Mesenchymal stem cell (in vitro differentiated cells and primary cell): ENCODE results near the gene CDYL2.
"Not testable (repeated sequence)": the region's sequence is repeated elsewhere in the genome, so short reads cannot be mapped to it uniquely, and the experiment has no call there.

ENCODE experiments used
- DNase-seq: peaks from one replicate; pipeline ENCODE4 v3.0.0-alpha.2; 2013
- H2AFZ ChIP-seq: one replicate; pipeline ENCODE4 v1.6.1; 2013; ENCODE audit warnings: low read depth, mild to moderate bottlenecking, control low read depth, inconsistent platforms, low read length, moderate library complexity
- H2AK5ac ChIP-seq: 2 replicates; pipeline ENCODE4 v1.6.1; 2013; ENCODE audit warnings: low read length, moderate library complexity, mild to moderate bottlenecking, inconsistent platforms; ENCODE audit not compliant: severe bottlenecking
- H2BK120ac ChIP-seq: one replicate; pipeline ENCODE4 v1.6.1; 2013; ENCODE audit warnings: low read depth, mild to moderate bottlenecking, inconsistent platforms, low read length, moderate library complexity
- H2BK12ac ChIP-seq, 2 experiments: one replicate each; pipeline ENCODE4 v1.6.1; 2013; ENCODE audit warnings: inconsistent platforms in 2 of 2, low read length in 2 of 2, mild to moderate bottlenecking in 2 of 2, moderate library complexity in 2 of 2, control low read depth in 1 of 2
- H2BK15ac ChIP-seq: one replicate; pipeline ENCODE4 v1.6.1; 2013; ENCODE audit warnings: mild to moderate bottlenecking, low read depth, inconsistent platforms; ENCODE audit not compliant: poor library complexity, severe bottlenecking
- H2BK5ac ChIP-seq: 2 replicates; pipeline ENCODE4 v1.6.1; 2013; ENCODE audit warnings: low read depth, mild to moderate bottlenecking, low read length, control low read depth, inconsistent platforms; ENCODE audit not compliant: poor library complexity, severe bottlenecking
- H3K14ac ChIP-seq, 2 experiments: one replicate each; pipeline ENCODE4 v1.6.1; 2013; ENCODE audit warnings: inconsistent platforms in 2 of 2, low read length in 2 of 2, control low read depth in 1 of 2, mild to moderate bottlenecking in 1 of 2, moderate library complexity in 1 of 2
- H3K18ac ChIP-seq, 2 experiments: one replicate each; pipeline ENCODE4 v1.6.1; 2013; ENCODE audit warnings: inconsistent platforms in 2 of 2, low read length in 2 of 2, control low read depth in 1 of 2, low read depth in 1 of 2, mild to moderate bottlenecking in 1 of 2
- H3K23ac ChIP-seq, 2 experiments: one replicate each; pipeline ENCODE4 v1.6.1; 2013; ENCODE audit warnings: inconsistent platforms in 2 of 2, low read length in 2 of 2, mild to moderate bottlenecking in 2 of 2, moderate library complexity in 2 of 2, control low read depth in 1 of 2
- H3K27ac ChIP-seq: 2 replicates; pipeline ENCODE4 v1.5.1; 2013; ENCODE audit warnings: mild to moderate bottlenecking, moderate library complexity, low read length, control low read depth, inconsistent platforms; ENCODE audit not compliant: poor library complexity, severe bottlenecking
- H3K27me3 ChIP-seq, 2 experiments: 2 replicates each; pipeline versions ENCODE4 v1.6.1 to v1.7.0; 2013; ENCODE audit warnings: low read length in 2 of 2, mild to moderate bottlenecking in 2 of 2, moderate library complexity in 2 of 2, control low read depth in 1 of 2, inconsistent platforms in 1 of 2; ENCODE audit not compliant: control insufficient read depth in 1 of 2, insufficient read depth in 1 of 2
- H3K36me3 ChIP-seq, 2 experiments: 2 replicates each; pipeline versions ENCODE4 v1.6.1 to v1.7.0; 2013; ENCODE audit warnings: low read length in 2 of 2, control low read depth in 1 of 2, inconsistent platforms in 1 of 2, low read depth in 1 of 2, mild to moderate bottlenecking in 1 of 2; ENCODE audit not compliant: insufficient read depth in 2 of 2, control insufficient read depth in 1 of 2
- H3K4ac ChIP-seq, 2 experiments: one replicate each; pipeline ENCODE4 v1.6.1; 2013; ENCODE audit warnings: inconsistent platforms in 2 of 2, low read length in 2 of 2, mild to moderate bottlenecking in 2 of 2, moderate library complexity in 2 of 2, control low read depth in 1 of 2, low read depth in 1 of 2
- H3K4me1 ChIP-seq: 2 replicates; pipeline ENCODE4 v1.6.1; 2013; ENCODE audit warnings: low read depth, low read length, control low read depth; ENCODE audit not compliant: control insufficient read depth, insufficient read depth
- H3K4me2 ChIP-seq: 2 replicates; pipeline ENCODE4 v1.6.1; 2013; ENCODE audit warnings: low read length, mild to moderate bottlenecking, inconsistent platforms; ENCODE audit not compliant: poor library complexity, severe bottlenecking
- H3K4me3 ChIP-seq, 2 experiments: 2 replicates each; pipeline versions ENCODE4 v1.5.1 to v1.7.0; 2013; ENCODE audit warnings: low read length in 2 of 2, mild to moderate bottlenecking in 2 of 2, control low read depth in 1 of 2, low read depth in 1 of 2; ENCODE audit not compliant: insufficient read depth in 1 of 2
- H3K79me1 ChIP-seq: replicated peaks from 2 replicates; pipeline ENCODE4 v1.6.1; 2013; ENCODE audit warnings: mild to moderate bottlenecking, control low read depth, low read length, inconsistent platforms; ENCODE audit not compliant: poor library complexity, severe bottlenecking
- H3K9ac ChIP-seq: 2 replicates; pipeline ENCODE4 v1.7.0; 2013; ENCODE audit warnings: mild to moderate bottlenecking, low read length, moderate library complexity
- H3K9me3 ChIP-seq: 2 replicates; pipeline ENCODE4 v1.7.0; 2013; ENCODE audit warnings: mild to moderate bottlenecking, low read length; ENCODE audit not compliant: control insufficient read depth
- H4K8ac ChIP-seq: one replicate; pipeline ENCODE4 v1.6.1; 2013; ENCODE audit warnings: inconsistent platforms, mild to moderate bottlenecking, low read length, moderate library complexity
- H4K91ac ChIP-seq: one replicate; pipeline ENCODE4 v1.6.1; 2013; ENCODE audit warnings: mild to moderate bottlenecking, low read length, inconsistent platforms
- WGBS: methylation state at CpG from one replicate; pipeline ENCODE4 v1.1.7; 2013; ENCODE audit warnings: mixed read lengths; 5-methylcytosine and 5-hydroxymethylcytosine counted together

Gene CDYL2

GRCh38 chr16:80735846-80736245, 68.6 kb downstream of the CDYL2 start:
- Histone ChIP-seq H3K14ac (no peak overlapping the region), H3K27me3 (no peaks in the 10 kb centered on the region), H4K8ac (no peak overlapping the region), H3K18ac (no peak overlapping the region), H2BK5ac (no peak overlapping the region), H3K4me3 (no peak overlapping the region), H4K91ac (no peak overlapping the region), H3K9me3 (peaks cover 9% of the 10 kb centered on the region), H2BK120ac (no peak overlapping the region), H2BK12ac (no peak overlapping the region), H2AFZ (no peak overlapping the region), H3K36me3 (no peaks in the 10 kb centered on the region), H3K4ac (no peak overlapping the region), H3K27ac (no peak overlapping the region), H3K79me1 (no peaks in the 10 kb centered on the region), H3K23ac (no peak overlapping the region), H3K4me1 (no peaks in the 10 kb centered on the region), H3K4me2 (no peak overlapping the region), H3K9ac (no peak overlapping the region), H2AK5ac (no peak overlapping the region), H2BK15ac (no peak overlapping the region)
- WGBS, result 68% methylated on average over 4 of the region's 4 CpGs
- DNase-seq, result no peak

GRCh38 chr16:80733407-80733806, 71.0 kb downstream of the CDYL2 start:
- Histone ChIP-seq H3K4me1 (no peaks in the 10 kb centered on the region), H3K9ac (no peak overlapping the region), H3K23ac (no peak overlapping the region), H4K91ac (no peak overlapping the region), H2BK120ac (no peak overlapping the region), H3K4me3 (no peak overlapping the region), H2BK12ac (no peak overlapping the region), H2AFZ (no peak overlapping the region), H3K79me1 (no peaks in the 10 kb centered on the region), H2AK5ac (no peak overlapping the region), H3K4me2 (no peak overlapping the region), H3K4ac (no peak overlapping the region), H4K8ac (no peak overlapping the region), H3K27ac (no peak overlapping the region), H3K14ac (no peak overlapping the region), H2BK5ac (no peak overlapping the region), H3K18ac (no peak overlapping the region), H2BK15ac (no peak overlapping the region), H3K27me3 (no peaks in the 10 kb centered on the region), H3K9me3 (peaks cover 11% of the 10 kb centered on the region), H3K36me3 (no peaks in the 10 kb centered on the region)
- 29% methylated on average over 2 of the region's 2 CpGs for WGBS
- DNase-seq, result no peak

- no peak overlapping the region for H3K9ac ChIP-seq
- H3K23ac ChIP-seq, result no peak overlapping the region
- H3K79me1 ChIP-seq, result no peaks in the 10 kb centered on the region
- no peak overlapping the region for H2BK120ac ChIP-seq
- no peaks in the 10 kb centered on the region for H3K27me3 ChIP-seq
- no peak overlapping the region for H2AFZ ChIP-seq
- H3K4ac ChIP-seq, result no peak overlapping the region
- no peak overlapping the region for H3K4me2 ChIP-seq
- H3K36me3 ChIP-seq, result no peaks in the 10 kb centered on the region
- H3K27ac ChIP-seq, result no peak overlapping the region
- H3K4me3 ChIP-seq, result no peak overlapping the region
- WGBS, result 70% methylated on average over 1 of the region's 2 CpGs
- no peak overlapping the region for H2BK5ac ChIP-seq
- no peak overlapping the region for H3K18ac ChIP-seq
- H2BK15ac ChIP-seq, result no peak overlapping the region
- no peak overlapping the region for H2AK5ac ChIP-seq
- H3K9me3 ChIP-seq, result peaks cover 11% of the 10 kb centered on the region
- no peak overlapping the region for H4K8ac ChIP-seq
- no peak overlapping the region for H4K91ac ChIP-seq
- H3K4me1 ChIP-seq, result no peaks in the 10 kb centered on the region
- no peak for DNase-seq
- H3K14ac ChIP-seq, result no peak overlapping the region
- H2BK12ac ChIP-seq, result no peak overlapping the region
These were observed 72.5 kb downstream of the CDYL2 start for GRCh38 chr16:80731915-80732314.

- H3K9me3 ChIP-seq, result peaks cover 26% of the 10 kb centered on the region
- H3K4me2 ChIP-seq, DNase-seq, H4K8ac ChIP-seq, H3K4me1 ChIP-seq, H2BK12ac ChIP-seq, H3K18ac ChIP-seq, H3K4me3 ChIP-seq, H3K27me3 ChIP-seq, H2BK5ac ChIP-seq, H2BK15ac ChIP-seq, H3K23ac ChIP-seq, H3K79me1 ChIP-seq, H2AK5ac ChIP-seq, H3K9ac ChIP-seq, H4K91ac ChIP-seq, H3K36me3 ChIP-seq, H3K27ac ChIP-seq, H3K4ac ChIP-seq, H2AFZ ChIP-seq, H3K14ac ChIP-seq, H2BK120ac ChIP-seq: not testable (repeated sequence)
- 86% methylated on average over 29 of the region's 29 CpGs for WGBS
These were observed 77.2 kb downstream of the CDYL2 start for GRCh38 chr16:80727066-80727763.
